ENCODE data around the gene ZBTB44.
"Not testable (repeated sequence)": the region's sequence is repeated elsewhere in the genome, so short reads cannot be mapped to it uniquely, and the experiment has no call there.

DNA sequence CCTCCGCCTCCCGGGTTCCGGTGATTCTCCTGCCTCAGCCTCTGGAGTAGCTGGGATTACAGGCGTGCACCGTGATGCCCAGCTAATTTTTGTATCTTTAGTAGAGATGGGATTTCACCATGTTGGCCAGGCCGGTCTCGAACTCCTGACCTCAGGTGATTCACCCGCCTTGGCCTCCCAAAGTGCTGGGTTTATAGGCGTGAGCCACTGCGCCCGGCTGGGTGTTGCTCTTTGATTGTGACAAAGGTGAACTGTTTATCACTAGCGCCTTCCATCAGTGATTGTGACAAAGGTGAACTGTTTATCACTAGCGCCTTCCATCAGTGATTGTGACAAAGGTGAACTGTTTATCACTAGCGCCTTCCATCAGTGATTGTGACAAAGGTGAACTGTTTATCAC, 121.2 kb downstream of the ZBTB44 start:
- TF ChIP-seq, protein P1, sequence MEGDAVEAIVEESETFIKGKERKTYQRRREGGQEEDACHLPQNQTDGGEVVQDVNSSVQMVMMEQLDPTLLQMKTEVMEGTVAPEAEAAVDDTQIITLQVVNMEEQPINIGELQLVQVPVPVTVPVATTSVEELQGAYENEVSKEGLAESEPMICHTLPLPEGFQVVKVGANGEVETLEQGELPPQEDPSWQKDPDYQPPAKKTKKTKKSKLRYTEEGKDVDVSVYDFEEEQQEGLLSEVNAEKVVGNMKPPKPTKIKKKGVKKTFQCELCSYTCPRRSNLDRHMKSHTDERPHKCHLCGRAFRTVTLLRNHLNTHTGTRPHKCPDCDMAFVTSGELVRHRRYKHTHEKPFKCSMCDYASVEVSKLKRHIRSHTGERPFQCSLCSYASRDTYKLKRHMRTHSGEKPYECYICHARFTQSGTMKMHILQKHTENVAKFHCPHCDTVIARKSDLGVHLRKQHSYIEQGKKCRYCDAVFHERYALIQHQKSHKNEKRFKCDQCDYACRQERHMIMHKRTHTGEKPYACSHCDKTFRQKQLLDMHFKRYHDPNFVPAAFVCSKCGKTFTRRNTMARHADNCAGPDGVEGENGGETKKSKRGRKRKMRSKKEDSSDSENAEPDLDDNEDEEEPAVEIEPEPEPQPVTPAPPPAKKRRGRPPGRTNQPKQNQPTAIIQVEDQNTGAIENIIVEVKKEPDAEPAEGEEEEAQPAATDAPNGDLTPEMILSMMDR (IDR thresholded peaks at IDR 0.05 in 2 of 3, conservative IDR thresholded peaks at IDR 0.05 in 1 of 3; ENCODE audit: borderline replicate concordance in 1 of 3, insufficient read depth in 1 of 3, low read depth in 2 of 3, low read length in 2 of 3): not testable (repeated sequence)
- TF ChIP-seq EZH2 (IDR thresholded peaks at IDR 0.05); EZH2phosphoT487 (IDR thresholded peaks at IDR 0.05; ENCODE audit: borderline replicate concordance); FOSL1 (IDR thresholded peaks at IDR 0.05; ENCODE audit: low read depth); POLR2AphosphoS5 (IDR thresholded peaks at IDR 0.05; ENCODE audit: low read depth, low read length); CEBPB (IDR thresholded peaks at IDR 0.05; ENCODE audit: low read depth); POLR2A (IDR thresholded peaks at IDR 0.05; ENCODE audit: borderline replicate concordance, extremely low read depth, insufficient read depth, insufficient read length); JUND (IDR thresholded peaks at IDR 0.05); ZNF274 (IDR thresholded peaks at IDR 0.05; ENCODE audit: low read depth, low read length); SP1 (IDR thresholded peaks at IDR 0.05; ENCODE audit: low read depth); MAX (IDR thresholded peaks at IDR 0.05); REST (IDR thresholded peaks at IDR 0.05; ENCODE audit: low read depth): not testable (repeated sequence)
